Endodermal cell (in vitro differentiated cells): ENCODE results near the gene KCNK16. TPM values are rescaled to one million over a fixed set of nuclear protein-coding genes. Genes with fewer than 3 reads are reported as not detected.
A peak's percentile ranks its signal among the peaks of the same experiment; 100 is the strongest.

Experiments
- DNase-seq: peaks from one replicate; pipeline ENCODE4 v3.0.0-alpha.2; 2017
- H3K27ac ChIP-seq: 2 replicates; pipeline ENCODE4 v1.5.1; 2013; ENCODE audit warnings: mild to moderate bottlenecking, low read depth, low read length, moderate library complexity
- H3K27me3 ChIP-seq: 2 replicates; pipeline ENCODE4 v1.6.1; 2013; ENCODE audit warnings: mild to moderate bottlenecking, low read length, moderate library complexity; ENCODE audit not compliant: insufficient read depth, control insufficient read depth, poor library complexity, severe bottlenecking
- H3K36me3 ChIP-seq: 2 replicates; pipeline ENCODE4 v1.7.0; 2013; ENCODE audit warnings: mild to moderate bottlenecking, low read length, moderate library complexity; ENCODE audit not compliant: control insufficient read depth, insufficient read depth
- H3K4me1 ChIP-seq: one replicate; pipeline ENCODE4 v1.7.0; 2013; ENCODE audit warnings: low read length; ENCODE audit not compliant: control insufficient read depth, insufficient read depth
- H3K4me3 ChIP-seq: 2 replicates; pipeline ENCODE4 v1.5.1; 2013; ENCODE audit warnings: mild to moderate bottlenecking, low read length, moderate library complexity
- H3K9ac ChIP-seq: 2 replicates; pipeline ENCODE4 v1.6.1; 2013; ENCODE audit warnings: mild to moderate bottlenecking, low read length, moderate library complexity; ENCODE audit not compliant: poor library complexity, severe bottlenecking; ENCODE audit errors: extremely low read depth
- H3K9me3 ChIP-seq: 2 replicates; pipeline ENCODE4 v1.6.1; 2013; ENCODE audit warnings: mild to moderate bottlenecking, low read length, moderate library complexity; ENCODE audit not compliant: control insufficient read depth
- H3K27ac Mint-ChIP-seq: 2 replicates; pipeline ENCODE4 v1.8.0; 2020; ENCODE audit warnings: mixed read lengths
- H3K27me3 Mint-ChIP-seq: 2 replicates; pipeline ENCODE4 v1.8.0; 2021; ENCODE audit warnings: mild to moderate bottlenecking, mixed read lengths; ENCODE audit not compliant: insufficient read depth
- H3K36me3 Mint-ChIP-seq: 2 replicates; pipeline ENCODE4 v1.8.0; 2020; ENCODE audit warnings: low read depth, mixed read lengths
- H3K4me1 Mint-ChIP-seq: 2 replicates; pipeline ENCODE4 v1.8.0; 2020; ENCODE audit warnings: mixed read lengths
- H3K4me3 Mint-ChIP-seq: 2 replicates; pipeline ENCODE4 v1.8.0; 2020; ENCODE audit warnings: mild to moderate bottlenecking, moderate library complexity, mixed read lengths
- H3K9me3 Mint-ChIP-seq: 2 replicates; pipeline ENCODE4 v1.8.0; 2020; ENCODE audit warnings: mild to moderate bottlenecking, mixed read lengths
- CTCF ChIP-seq: fragments of 200-600 bp; sonication (generic); conservative IDR thresholded peaks from 2 replicates; pipeline ENCODE4 v1.5.0; 2021; ENCODE audit warnings: antibody characterized with exemption, mild to moderate bottlenecking
- WGBS, 2 experiments: methylation state at CpG; one replicate each; pipeline versions ENCODE4 v1.1.5 to v1.1.7; 2013; ENCODE audit warnings: missing lambda C conversion rate in 2 of 2, mixed read lengths in 1 of 2; ENCODE audit not compliant: insufficient coverage in 1 of 2, insufficient read length in 1 of 2; 5-methylcytosine and 5-hydroxymethylcytosine counted together
- total RNA-seq, 2 donors: library from RNA; stranded (reverse); fragmentation: NEBNext Ultra II Directional in 1 of 2; extraction: Animal tissue kit (Norgen Biotek cat#: 25700) in 1 of 2; gene quantifications; 2 replicates in 1 of 2; 3 replicates in 1 of 2; pipeline ENCODE4 v1.2.1, GENCODE V29; 2021

The KCNK16 gene
- total RNA-seq, 2 donors from 2014 or later = not detected

- Histone ChIP-seq H3K4me3 (no peak overlapping the region), H3K9ac (no peak overlapping the region), H3K36me3 (no peaks in the 10 kb centered on the region), H3K27ac (no peak overlapping the region), H3K27me3 (peaks cover 6% of the 10 kb centered on the region), H3K4me1 (no peaks in the 10 kb centered on the region), H3K9me3 (no peaks in the 10 kb centered on the region)
- no peaks in the 10 kb centered on the region for H3K36me3 Mint-ChIP-seq
- no peaks in the 10 kb centered on the region for H3K9me3 Mint-ChIP-seq
- peak; percentile 90 for TF ChIP-seq CTCF
- no peak overlapping the region for H3K4me3 Mint-ChIP-seq
- peak; percentile 97 for DNase-seq
- 11 to 35% methylated on average over 5 to 11 of the region's 11 CpGs for WGBS, 2 experiments
- H3K27ac Mint-ChIP-seq = no peak overlapping the region
- peaks cover 17% of the 10 kb centered on the region for H3K27me3 Mint-ChIP-seq
- H3K4me1 Mint-ChIP-seq = peaks cover 7% of the 10 kb centered on the region
These were observed 19.7 kb downstream of the KCNK16 start for GRCh38 chr6:39302669-39303424.

- Histone ChIP-seq H3K4me1 (no peaks in the 10 kb centered on the region), H3K36me3 (no peaks in the 10 kb centered on the region), H3K27me3 (peaks cover 1% of the 10 kb centered on the region), H3K9me3 (no peaks in the 10 kb centered on the region), H3K27ac (no peak overlapping the region), H3K4me3 (no peak overlapping the region), H3K9ac (no peak overlapping the region)
- TF ChIP-seq CTCF = no peak
- no peak overlapping the region for H3K27ac Mint-ChIP-seq
- no peak overlapping the region for H3K4me3 Mint-ChIP-seq
- peaks cover 13% of the 10 kb centered on the region for H3K27me3 Mint-ChIP-seq
- H3K36me3 Mint-ChIP-seq = no peaks in the 10 kb centered on the region
- 86 to 91% methylated on average over 1 to 2 of the region's 2 CpGs for WGBS, 2 experiments
- H3K4me1 Mint-ChIP-seq = peaks cover 11% of the 10 kb centered on the region
- no peaks in the 10 kb centered on the region for H3K9me3 Mint-ChIP-seq
- DNase-seq = no peak
These were observed 20.5 kb downstream of the KCNK16 start for GRCh38 chr6:39302011-39302410.

GRCh38 chr6:39301606-39302005 is 20.9 kb downstream of the KCNK16 start:
- no peaks in the 10 kb centered on the region for H3K9me3 ChIP-seq
- peak; percentile 82 for TF ChIP-seq CTCF
- peak; percentile 87 for DNase-seq
- no peaks in the 10 kb centered on the region for H3K9me3 Mint-ChIP-seq
- peaks cover 11% of the 10 kb centered on the region for H3K4me1 Mint-ChIP-seq
- no peaks in the 10 kb centered on the region for H3K36me3 ChIP-seq
- peaks cover 12% of the 10 kb centered on the region for H3K27me3 Mint-ChIP-seq
- 67 to 71% methylated on average over 3 to 7 of the region's 7 CpGs for WGBS, 2 experiments
- H3K36me3 Mint-ChIP-seq = no peaks in the 10 kb centered on the region
- no peak overlapping the region for H3K27ac Mint-ChIP-seq
- H3K9ac ChIP-seq = no peak overlapping the region
- no peaks in the 10 kb centered on the region for H3K27me3 ChIP-seq
- H3K4me3 Mint-ChIP-seq = no peak overlapping the region
- H3K4me1 ChIP-seq = no peaks in the 10 kb centered on the region
- H3K4me3 ChIP-seq = no peak overlapping the region
- H3K27ac ChIP-seq = no peak overlapping the region
